Left forelimb (tissue), 1 donor: ENCODE measurements around the gene CENPX.
"Not testable (repeated sequence)": the region's sequence is repeated elsewhere in the genome, so short reads cannot be mapped to it uniquely, and the experiment has no call there.

ENCODE experiments used
- DNase-seq: peaks from one replicate; pipeline ENCODE4 v3.0.0-alpha.2; 2018; ENCODE audit warnings: low spot score

CENPX gene

GRCh38 chr17:81998212-81998611 is 24.5 kb downstream of the CENPX start:
- DNase-seq = no peak

GRCh38 chr17:81996757-81997441 is 25.8 kb downstream of the CENPX start:
- no peak for DNase-seq

GRCh38 chr17:81996232-81996756 is 26.4 kb downstream of the CENPX start:
- no peak for DNase-seq

- DNase-seq = no peak
Measured at GRCh38 chr17:81995463-81996231, 27.0 kb downstream of the CENPX start.

- no peak for DNase-seq
Measured at GRCh38 chr17:81994593-81995462, 27.9 kb downstream of the CENPX start.

GRCh38 chr17:81993729-81994592 is 28.7 kb downstream of the CENPX start:
- DNase-seq = no peak

GRCh38 chr17:81992306-81993102 is 30.2 kb downstream of the CENPX start:
- DNase-seq = peak; percentile 60

GRCh38 chr17:81991684-81992305 is 30.9 kb downstream of the CENPX start:
- DNase-seq = peak; percentile 86

- no peak for DNase-seq
Measured at GRCh38 chr17:81990836-81991683, 31.6 kb downstream of the CENPX start.

GRCh38 chr17:81987161-81987770 is 35.4 kb downstream of the CENPX start:
- no peak for DNase-seq

- DNase-seq = no peak
Measured at GRCh38 chr17:81986606-81987005, 36.1 kb downstream of the CENPX start.

GRCh38 chr17:81984773-81985410 is 37.8 kb downstream of the CENPX start:
- DNase-seq = no peak

GRCh38 chr17:81983639-81984373 is 38.9 kb downstream of the CENPX start:
- no peak for DNase-seq

- no peak for DNase-seq
Measured at GRCh38 chr17:81983011-81983638, 39.6 kb downstream of the CENPX start.

GRCh38 chr17:81981511-81981910 is 41.2 kb downstream of the CENPX start:
- DNase-seq = not testable (repeated sequence)

- no peak for DNase-seq
Measured at GRCh38 chr17:81980707-81981343, 41.9 kb downstream of the CENPX start.
